ENCODE results near the gene TRABD2B.

TRABD2B gene

DNA sequence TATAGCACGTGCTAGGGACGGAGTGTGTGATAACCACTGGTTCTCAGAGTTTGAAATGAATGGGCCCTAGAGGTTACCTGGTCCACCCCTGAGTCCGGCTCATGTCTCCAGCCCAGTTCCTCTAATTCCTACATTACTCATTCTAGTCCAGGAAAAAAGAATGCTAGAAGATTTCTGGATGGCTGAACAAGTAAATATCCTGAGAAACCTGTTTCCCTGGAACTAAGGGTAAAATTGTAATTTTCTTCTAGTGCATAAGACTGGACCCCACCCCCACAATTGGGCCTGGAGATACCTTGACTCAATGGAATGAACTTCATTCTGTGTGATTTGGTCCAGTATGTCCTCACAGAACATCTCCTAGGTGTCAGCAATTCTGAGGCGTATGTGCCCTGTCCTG, 208.4 kb downstream of the TRABD2B start:
- no peak for DNase-seq

DNA sequence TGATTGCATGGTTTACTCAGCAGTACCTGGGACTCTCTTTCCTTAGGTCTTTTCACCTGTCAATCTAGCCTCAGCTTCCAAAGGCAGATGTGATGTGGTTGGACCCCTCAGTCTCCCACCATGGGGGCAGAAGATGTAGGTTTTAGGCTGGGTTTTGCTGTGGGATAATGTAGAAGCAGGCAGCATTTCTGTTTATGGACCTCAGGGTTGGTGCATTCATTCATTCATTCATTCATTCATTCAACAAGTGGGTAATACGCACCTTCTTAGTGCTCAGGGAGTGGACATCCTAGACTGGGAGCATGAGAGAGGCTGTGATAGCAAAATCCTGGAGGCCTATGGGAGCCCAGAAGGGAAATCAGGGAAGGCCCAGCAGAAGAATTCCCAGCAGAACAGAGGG, 209.6 kb downstream of the TRABD2B start:
- DNase-seq = no peak

DNA sequence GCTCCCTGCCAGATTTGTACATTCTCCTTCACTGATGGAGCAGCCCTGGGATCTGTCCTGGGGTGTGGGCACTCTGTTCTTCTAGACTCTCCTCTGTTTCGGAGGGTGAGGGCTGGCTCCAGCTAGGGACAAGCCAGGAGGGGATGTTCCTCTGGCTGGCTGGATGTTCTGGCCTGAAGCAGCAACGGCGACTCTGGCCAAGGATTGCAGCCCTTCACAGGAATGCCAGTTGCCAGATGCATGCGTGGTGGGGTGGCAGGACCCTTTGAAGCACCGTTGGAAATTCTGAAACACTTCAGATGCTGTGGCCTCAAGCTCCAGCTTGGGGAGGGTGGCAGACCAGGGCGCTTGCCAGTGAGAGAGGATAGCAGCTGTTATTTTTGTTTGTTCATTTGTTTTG, 210.9 kb downstream of the TRABD2B start:
- DNase-seq = no peak

DNA sequence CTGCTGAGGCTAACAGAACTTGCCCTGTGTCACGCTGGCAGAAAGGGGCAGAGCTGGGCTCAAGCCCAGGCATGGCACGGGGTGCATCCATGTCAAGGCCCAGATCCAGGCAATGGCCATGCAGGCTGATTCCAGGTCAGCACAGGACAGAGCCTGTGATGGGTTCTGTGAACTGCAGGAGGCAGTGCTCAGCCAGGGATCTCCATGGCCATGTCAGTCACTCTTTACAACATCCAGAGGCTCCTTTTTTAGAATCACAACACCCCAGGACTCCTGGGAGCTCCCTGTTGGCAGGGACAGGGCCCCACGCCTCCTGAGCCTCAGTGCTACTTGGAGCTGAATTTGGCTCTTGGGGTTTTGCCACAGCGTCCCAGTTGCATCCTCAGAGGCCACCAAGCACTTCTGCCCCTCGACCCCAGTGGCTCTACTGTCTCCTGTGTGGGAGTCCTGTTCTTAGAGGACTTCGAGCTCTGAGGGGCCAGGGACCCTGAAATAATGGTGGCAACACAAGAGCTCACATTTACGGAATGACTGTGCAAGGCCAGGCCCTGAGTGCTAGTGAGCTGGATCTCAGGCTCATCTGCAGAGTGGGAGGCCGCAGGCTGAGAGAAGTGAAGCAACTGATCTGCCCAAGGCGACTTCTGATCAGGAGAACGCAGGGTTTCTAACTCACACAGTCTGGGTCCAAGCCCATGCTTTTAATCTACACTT, 211.5 kb downstream of the TRABD2B start:
- no peak for DNase-seq

DNA sequence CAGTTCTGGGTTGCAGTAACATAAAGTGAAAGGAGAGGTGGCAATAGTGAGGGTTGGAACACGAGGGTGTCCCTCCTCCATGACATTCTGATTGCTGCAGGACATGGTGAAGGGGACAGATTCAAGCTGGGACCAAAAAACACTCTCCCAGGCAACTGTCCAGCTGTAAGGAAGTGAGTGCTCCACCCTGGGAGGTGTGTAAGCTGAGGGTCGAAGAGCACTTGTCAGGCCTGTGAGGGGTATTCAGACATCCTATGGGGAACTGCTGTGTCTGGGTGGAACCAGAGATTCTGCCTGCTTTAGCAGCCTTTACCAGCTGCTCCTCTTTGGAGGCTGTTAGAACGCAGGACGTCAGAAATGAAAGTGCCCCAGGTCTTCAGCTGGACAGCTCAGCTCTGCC, 212.1 kb downstream of the TRABD2B start:
- DNase-seq = no peak

DNA sequence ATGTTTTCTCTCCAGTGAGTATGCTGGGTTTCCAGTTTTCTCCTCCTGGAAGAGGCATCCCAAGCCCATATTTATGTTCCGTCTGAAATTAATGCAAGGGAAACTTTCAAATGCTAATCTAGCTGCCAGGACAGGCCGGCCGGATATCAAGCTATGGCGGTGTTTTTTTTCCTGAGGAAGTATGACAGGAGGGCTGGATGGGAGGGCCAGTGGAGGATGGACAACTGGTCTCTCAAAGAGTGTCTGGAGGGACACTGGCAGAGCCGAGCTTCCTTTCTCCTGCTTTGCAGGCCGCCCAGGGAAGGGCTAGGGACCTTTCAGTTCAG, 212.7 kb downstream of the TRABD2B start:
- no peak for DNase-seq

DNA sequence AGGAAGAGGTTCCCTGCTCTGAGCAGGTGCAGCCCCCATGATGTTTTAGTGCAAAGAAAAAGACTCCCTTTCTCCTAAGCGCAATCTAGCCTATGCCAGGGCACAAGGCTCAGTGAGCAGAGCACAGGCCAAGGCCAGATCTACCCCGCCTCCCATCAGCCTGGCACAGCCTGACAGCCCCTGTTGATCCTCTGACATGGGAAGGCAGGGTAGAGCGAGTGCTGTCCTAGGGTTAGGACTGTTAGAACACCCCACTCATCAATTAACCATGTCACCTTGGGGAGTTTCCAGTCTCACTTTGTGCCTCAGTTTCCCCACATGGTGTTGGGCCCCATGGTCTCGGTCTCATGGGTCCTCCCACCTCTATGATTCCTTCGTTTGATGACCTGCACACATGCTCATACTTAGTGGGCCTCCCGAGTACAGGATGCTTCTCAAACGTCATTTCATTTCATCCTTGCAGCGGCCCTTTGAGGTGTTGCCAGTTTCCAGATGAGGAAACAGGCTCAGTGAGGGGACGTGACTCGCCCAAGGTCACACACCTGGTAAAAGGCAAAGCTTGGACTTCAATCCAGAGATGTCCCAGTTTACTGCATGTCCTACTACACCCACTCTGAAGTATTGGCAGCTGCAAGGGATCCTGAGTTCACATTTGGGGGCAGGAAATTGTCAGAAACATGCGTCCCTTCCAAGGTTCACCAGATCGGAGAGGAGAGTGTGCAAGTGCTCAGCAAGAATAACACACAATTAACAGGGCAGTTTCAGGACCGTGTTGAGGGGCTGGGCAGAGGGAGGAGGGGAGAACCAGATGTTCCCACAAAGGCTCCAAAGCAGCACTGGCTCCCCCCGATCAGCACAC, 213.3 kb downstream of the TRABD2B start:
- no peak for DNase-seq

DNA sequence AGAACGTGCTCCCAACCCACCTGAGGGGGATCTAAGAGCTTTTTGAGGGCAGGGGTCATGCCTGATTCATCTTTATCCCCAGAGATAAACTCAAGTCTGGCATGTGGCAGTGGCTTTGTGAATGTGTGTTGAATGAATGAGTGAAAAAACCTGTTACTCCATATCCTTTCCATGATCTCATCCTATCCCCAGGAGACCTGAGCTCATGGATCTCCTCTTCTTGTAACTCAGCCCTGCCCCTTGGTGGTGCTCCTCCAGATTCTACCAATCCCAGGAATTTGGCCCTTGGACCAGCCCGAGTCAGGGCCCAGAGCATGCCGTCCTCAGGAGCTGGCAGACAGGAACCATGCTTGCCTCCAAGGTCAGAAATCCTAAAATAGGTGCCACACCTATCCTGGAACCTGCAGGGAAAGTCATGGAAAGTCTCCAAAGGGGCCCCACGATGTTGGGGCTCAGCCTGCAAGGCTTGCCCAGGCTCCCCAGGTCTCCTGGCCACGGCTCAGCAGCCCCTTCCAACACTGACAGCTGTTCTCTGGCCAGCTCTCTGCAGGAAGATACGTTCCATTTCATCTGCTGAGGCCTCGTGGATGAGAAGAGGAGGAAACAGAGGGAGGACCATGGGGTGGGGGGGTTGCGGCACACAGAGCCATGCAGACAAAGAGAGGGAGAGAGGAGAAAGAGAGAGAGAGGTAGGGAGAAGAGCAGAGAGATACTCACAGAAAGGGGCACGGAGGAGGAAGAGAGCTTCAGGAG, 214.6 kb downstream of the TRABD2B start:
- no peak for DNase-seq

DNA sequence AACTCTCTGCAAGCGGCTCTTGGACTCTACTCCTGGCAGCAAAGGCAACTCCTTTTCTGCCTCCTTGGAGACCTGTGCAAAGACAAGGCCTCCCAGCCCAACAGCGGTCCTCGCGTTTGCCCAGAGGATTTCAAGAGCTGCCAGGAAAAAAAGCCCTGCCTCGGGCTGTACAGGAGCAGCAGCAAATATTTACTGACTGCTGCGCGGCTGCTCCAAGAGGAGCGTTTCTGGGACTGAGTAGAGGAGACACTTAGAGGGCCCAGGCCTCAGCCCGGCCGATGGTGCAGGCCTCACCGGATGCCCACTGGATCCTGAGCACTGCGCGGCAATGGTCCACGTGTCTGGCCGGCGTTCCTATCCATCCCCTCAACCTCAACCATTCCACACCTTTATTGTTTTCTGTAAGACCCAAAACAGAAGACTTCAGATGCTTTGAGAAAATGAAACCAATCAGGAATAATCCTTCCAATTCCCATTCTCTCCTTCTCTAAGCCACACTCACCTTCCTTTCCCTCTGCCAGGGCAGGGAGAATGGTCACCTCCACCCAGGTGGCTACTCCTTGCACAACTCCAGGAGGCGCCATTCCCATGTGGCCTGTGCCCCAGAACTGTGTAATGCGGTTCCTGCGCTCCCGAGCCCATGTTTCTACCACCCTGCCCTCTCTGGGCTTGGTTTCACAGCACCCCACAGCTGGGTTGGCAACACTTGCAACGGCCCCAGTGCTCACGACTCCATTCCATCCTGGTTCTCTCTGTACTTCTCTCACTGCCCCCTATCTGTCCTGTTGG, 215.8 kb downstream of the TRABD2B start:
- DNase-seq = no peak

DNA sequence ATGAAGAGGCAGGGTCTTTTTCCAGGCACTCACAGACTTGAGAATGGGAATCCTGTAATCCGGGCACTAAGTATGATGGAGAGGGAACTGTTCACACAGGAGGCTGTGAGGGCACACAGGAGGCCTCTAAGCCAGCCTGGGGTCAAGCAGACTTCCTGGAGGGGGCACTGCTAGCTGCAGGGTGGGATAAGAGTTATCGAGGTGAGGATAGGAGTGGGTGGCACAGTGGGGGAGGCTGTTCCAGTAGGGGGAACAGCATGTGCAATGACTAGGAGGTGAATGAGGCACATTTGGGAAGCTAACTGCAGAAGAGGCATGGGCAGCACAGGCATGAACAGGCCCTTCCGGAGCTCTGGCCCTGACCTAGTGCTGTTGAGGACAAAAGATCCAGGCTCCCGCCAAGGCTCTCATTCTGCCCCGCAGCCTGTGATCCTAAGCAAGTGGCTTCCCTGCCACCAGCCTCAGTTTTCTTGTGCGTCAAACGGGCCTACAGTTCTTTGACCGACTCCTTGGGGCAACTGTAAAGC, 216.7 kb downstream of the TRABD2B start:
- no peak for DNase-seq

DNA sequence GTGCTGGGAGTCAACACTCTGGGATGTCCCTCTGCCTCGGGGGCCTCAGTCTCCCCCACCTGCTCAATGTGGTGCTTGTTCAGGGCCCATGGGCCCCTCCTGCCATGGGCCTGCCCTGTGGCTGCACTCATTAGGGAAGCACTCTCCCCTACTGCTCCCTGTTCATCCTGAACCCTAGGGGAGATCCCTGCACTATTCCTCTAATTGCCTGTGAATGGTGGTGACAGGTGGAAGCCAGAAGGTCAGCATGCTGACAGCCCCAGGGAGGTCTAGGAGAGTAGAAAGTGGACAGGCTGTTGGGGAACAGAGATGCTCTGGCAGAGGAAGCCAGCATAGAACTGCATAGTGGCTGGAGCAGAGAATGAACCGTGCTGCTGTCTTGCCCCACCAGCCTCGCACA, 217.6 kb downstream of the TRABD2B start:
- DNase-seq = no peak

DNA sequence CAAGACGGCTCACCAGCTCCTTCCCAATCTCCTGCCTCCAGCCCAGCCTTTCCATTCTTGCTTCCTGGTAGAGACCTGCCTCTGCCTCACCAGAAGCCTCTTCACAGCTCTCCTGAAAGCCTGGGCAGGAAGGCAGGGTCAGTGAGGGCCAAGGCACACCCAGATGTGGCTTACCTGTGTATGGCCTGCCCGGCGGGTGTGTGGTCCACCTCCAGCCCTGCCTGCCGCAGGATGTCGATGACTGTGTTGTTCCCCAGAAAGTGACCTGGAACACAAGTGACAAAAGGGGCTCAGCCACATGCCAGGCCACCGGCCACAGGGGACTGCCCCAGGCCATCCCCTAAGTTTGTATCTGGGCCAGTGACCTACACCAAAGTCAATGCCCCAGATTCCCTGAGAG, 218.9 kb downstream of the TRABD2B start:
- no peak for DNase-seq

DNA sequence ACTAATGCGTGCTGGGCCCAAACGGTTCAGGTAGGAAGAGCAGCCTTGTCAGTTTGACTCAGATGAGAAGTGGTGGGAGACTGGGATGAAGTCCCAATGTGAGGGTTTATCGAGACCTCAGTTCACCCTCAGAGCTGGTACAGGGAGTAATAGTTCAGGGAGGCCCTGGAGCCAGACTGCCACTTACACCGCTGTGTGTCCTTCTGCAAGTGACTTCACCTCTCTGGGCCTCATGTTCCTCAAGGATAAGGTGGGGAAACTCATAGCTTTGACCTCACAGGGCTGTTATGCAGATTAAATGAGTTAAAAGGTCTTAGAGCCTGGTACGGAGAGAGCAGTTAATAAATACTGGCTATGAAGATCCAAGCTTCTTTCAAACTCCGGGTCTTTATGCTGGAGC, 219.9 kb downstream of the TRABD2B start:
- no peak for DNase-seq

DNA sequence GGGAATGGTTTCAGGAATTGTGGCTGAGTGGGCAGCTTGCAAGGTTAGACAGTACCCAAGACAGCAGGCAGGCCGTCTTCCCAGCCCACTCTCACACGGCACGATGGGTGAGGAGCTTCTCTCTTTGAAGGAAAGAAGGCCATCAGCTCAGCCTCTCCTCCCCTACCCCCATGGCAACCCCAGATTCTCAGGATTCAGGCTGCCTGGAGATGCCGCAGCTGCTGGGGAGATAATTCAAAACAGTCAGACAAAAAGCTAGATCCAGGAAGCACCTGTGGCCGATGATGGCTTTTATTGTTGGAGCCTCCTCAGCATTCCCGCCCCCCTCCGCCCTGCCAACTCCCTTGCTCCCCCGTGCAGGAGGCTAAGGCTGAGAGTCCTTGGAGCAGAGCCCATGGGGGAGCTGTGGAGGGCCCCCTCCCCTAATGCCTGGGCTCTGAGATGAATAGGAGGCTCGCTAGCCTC, 220.5 kb downstream of the TRABD2B start:
- DNase-seq = no peak

DNA sequence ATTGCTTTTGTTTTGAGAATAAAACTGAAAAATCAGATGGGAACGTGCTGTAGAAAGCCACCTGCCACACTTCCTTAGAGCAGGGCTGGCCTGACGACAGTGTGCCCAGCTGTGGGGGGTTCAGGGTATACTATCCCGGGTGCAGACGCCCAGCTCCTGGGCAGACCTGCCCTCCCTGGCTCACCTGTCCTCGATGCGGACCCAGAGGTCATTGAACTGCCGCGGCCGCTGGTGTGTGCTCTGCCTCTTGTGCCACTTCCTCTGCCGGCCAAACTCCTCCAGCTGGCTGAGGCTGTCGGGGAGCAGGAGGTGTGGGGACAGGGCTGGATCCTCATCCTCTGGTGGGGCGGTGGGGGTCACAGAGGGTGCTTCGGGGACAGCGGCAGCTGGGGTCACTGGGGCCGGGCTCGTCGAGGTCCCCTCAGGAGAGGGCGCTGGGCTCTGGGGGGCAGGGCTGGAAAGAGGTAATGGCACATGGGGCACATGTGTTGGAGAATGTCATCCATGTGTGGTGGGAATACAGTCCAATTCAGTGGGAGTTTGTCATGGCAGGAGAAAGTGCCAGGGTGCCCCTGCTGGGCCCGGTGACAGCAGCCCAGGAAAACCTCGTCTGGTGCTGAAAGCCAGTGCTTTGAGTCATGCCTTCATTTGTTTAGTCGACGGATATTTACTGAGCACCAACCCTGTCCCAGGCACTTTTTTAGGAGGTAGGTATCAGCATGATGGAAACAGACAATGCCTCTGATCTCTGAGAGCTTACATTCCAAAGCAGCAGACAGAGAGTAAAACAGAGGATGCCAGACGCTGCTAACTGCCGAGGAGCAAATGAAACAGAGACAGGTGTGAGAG, 222.0 kb downstream of the TRABD2B start:
- no peak for DNase-seq

DNA sequence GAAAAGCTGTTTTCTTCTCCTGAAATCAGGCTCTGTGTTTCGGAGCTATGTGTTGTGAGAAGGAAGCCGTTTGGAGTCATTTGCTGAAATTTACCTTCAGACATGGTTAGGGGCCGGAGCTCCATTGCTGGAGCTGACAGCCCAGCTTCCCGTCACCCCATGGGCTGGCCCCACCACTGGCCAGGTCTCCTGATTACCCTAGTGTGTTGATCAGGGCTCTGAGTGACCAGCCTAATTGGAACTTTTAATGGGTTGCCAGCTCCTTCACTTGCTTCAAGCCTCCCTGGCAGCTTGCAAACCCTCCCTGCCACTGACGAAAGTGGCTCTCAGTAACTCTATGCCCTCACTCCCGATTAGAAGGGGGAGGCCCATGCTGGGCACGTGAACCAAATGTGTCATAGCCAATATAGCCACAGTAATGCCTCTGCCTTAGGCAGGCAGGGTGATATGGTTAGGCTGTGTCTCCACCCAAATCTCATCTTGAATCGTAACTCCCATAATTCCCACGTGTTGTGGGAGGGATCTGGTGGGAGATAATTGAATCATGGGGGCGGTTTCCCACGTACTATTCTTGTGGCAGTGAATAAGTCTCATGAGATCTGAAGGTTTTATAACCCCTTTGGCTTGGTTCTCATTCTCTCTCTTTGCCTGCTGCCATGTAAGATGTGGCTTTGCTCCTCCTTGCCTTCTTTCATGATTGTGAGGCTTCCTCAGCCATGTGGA, 224.1 kb downstream of the TRABD2B start:
- no peak for DNase-seq

DNA sequence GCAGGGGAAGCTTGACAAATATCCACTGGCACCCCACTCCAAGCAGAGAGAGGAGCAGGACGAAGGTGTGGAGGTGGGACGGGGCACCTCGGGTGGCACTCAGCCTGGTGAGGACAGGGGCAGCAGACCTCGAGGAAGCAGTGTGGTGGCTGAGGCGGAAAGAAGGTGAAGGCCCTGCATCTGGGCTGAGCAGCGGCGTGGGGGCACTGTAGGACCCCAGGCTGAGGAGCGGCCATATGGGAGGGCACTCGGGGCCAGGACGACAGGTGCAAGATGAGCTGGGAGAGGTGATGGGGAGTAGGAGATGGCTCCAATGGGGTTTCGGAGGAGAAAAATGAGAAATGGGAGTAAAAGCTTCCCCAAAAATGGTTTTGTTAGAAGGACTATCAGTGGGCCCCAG, 224.9 kb downstream of the TRABD2B start:
- no peak for DNase-seq

DNA sequence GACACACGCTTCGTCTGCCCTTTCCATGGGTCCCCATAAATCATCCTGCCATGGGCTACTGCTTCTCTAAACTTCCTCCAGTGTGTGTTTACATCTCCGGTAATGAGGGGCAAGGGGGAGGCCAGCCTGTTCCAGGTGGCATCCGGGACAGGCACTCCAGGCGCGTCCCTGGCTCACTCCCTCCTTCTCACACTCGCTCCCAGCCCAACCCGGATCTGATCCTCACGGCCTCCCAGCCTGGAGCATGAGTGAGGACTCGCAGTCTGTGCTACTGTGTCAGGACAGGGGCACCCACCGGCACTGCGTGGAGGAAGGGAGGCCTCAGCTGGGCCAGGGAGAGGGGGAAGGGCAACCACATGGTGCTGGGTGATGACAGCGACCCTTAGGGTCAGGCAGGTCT, 225.4 kb downstream of the TRABD2B start:
- DNase-seq = no peak

DNA sequence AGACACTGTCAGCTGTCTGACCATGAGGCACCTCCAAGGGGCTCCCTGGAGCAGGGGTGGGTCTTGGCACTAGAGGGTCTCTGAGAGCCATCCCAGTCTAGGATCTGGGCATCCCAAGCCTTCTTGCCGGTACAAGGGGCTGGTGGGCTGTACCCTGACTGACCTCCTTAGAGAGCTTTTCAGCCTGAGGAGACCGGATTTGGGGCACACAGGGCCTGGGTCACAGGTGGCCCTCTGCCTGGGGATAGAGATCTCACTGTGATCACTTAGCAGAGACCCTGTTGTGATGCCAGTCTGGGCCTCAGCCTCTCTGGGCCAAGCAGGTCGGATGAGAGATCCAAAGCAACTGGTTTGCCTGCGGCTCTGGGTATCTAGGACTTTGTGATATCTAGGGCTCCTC, 227.2 kb downstream of the TRABD2B start:
- no peak for DNase-seq

DNA sequence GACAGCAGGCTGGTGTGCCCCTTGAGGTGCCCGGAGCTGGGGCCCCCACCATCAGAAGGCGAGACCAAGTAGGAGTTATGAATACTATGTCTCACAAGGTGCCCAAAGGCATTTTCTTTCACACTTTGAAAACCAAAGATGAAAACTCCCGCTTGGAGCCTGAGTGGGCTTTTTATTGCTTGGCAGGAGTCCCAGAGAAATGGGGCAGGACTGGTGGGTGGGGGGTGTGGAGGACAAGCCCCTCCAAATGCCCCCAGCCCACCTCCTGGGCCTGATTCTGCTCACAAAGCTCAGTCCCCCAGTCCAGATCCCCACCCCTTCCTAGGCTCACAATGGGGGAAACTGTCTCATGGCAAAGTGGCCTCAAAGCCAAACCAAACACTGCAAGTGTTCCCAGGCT, 227.9 kb downstream of the TRABD2B start:
- DNase-seq = no peak

DNA sequence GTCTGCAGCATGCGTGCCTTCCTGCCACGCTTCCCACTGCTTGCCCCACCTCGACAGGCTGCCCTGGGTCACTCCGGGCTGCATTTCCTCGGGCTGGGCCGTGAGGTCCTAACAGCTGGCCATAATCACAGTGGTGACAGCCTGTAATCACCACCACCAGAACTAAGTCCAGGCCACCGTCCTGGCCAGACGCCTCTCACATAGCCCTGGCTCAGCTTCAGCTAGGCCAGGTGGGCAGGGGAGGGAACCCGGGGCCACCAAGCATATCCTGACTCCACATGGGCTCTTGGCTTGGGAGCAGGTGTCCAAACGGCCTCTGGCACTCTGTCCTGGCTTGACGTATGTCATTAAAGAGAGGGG, 229.5 kb downstream of the TRABD2B start:
- DNase-seq = no peak
